ENCODE results near the gene TMPRSS12.
"Not testable (repeated sequence)": the region's sequence is repeated elsewhere in the genome, so short reads cannot be mapped to it uniquely, and the experiment has no call there.

The TMPRSS12 gene

DNA sequence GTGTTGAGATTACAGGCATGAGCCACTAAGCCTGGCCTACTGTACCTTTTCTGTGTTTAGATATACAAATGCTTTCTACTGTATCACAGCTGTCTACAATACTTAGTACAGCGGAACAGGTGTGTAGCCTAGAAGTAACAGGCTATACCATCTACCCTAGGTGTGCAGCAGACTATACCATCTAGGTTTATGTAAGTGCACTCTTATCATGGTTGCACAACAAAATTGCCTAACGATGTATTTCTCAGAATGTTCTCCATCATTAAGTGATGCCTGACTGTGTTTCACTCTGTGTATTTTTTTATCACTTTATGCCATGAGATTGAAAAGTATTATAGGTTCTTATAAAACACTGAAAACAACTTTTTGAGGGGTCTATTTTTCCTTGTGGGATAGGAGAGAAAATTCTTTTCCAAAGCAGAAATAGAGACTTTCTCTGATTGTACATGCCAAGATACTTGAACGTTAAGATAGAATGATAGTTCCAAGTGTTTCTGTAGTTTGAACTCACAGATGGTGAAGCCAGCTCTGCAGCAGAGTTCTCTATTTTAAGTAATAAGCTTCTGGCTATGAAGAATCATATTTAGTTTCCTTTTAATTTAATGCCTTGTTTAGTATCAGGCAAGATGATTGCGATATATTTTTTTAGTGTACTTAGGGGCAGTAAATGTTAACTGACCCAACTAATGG lies 17.0 kb downstream of the TMPRSS12 start:
- DNase-seq: no peak

DNA sequence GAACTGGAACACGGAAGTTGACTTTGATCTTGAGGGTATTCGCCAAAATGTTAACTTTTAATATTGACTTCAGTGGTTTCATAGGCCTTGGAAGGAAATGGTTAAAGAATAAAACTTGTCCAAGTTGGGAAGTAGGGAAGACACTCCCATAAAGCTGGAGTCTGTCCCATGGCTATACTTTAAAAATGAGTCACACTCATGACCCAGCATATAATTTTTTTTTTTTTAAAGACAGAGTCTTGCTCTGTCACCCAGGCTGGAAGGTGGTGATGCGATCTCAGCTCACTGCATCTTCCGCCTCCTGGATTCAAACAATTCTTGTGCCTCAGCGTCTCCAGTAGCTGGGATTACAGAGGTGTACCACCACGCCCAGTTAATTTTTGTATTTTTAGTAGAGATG lies 19.6 kb downstream of the TMPRSS12 start:
- no peak for DNase-seq

DNA sequence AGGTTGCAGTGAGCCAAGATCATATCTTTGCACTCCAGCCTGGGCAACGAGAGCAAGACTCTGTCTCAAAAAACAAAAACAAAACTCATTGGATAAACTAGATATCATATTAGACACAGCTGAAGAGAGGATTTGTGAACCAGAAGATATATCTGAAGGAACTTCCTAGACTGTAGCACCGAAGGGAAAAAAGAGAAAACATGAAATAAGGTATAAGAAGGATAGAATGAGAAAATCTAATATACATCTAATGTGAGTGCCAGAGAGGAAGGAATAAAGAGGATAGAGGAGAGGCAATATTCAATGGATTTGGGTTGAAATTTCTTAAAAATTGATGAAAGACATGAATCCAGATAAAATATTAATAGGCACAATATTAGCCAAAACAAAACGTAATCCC lies 22.5 kb downstream of the TMPRSS12 start:
- DNase-seq: no peak

DNA sequence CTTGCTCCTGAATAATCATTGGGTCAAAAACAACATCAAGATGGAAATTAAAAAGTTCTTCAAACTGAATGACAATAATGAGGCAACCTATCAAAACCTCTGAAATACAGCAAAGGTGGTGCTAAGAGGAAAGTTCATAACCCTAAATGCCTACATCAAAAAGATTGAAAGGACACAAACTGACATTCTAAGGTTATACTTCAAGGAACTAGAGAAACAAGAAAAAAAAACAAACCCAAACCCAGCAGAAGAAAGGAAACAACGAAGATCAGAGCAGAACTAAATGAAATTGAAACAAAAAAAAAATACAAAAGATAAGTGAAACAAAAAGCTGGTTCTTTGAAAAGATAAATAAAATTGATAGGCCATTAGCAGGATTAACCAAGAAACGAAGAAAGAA lies 26.2 kb downstream of the TMPRSS12 start:
- DNase-seq: not testable (repeated sequence)

DNA sequence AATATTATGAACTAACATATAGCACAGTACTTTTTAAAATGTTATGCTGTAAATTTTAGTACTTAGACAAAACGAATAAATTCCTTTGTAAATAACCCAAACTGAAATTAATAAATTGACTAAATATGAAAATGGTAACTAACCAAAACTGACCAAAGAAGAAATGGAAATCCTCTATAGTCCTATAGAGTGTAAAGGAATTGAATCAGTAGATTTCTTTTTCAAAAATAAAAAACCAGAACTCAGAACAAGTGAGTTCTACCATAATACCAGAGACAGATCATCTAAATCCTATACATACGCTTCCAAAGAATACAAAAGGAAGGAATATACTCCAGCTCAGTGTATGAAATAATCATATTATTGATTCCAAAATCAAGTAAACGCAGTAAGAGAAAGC lies 39.8 kb downstream of the TMPRSS12 start:
- DNase-seq: no peak

DNA sequence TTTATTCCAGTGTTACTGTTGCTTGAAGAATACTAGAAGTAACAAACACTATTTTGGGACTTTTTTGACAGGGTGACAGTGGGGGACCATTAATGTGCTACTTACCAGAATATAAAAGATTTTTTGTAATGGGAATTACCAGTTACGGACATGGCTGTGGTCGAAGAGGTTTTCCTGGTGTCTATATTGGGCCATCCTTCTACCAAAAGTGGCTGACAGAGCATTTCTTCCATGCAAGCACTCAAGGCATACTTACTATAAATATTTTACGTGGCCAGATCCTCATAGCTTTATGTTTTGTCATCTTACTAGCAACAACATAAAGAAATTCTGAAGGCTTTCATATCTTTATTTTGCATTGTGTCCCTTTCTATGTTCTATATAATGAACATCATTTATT lies 44.5 kb downstream of the TMPRSS12 start:
- DNase-seq: no peak

DNA sequence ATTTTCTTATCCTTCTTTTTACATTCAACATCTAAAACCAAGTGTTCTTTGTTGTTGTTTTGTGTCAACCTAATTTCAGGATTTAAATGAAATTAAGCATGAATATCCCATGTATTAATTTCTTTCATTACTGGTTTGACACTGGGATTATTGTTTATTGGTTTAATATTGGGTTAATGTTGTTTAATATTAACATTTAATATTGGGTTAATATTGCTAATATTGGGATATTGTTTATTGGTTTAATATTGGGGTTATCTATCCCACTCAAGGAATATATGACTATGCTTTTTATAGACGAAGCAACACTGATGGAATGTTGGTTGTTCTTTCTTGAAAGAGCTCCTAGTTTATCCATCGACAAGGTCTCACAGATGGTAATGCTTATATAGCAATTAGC lies 45.9 kb downstream of the TMPRSS12 start:
- no peak for DNase-seq

DNA sequence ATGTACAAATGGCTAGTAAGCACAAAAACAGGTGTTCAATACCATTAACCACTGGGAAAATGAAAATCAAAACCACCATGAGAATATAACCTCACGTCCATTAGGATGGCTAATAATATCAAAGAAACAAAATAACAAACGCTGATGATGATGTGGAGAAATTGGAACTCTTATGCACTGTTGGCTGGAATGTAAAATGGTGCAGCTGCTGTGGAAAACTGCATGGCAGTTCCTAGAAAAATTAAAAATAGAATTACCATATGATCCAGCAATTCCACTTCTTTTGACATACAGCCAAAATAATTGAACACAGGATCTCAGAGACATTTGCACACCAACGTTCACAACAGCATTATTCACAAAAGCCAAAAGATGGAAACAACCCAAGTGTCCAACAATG lies 51.5 kb downstream of the TMPRSS12 start:
- DNase-seq: no peak

DNA sequence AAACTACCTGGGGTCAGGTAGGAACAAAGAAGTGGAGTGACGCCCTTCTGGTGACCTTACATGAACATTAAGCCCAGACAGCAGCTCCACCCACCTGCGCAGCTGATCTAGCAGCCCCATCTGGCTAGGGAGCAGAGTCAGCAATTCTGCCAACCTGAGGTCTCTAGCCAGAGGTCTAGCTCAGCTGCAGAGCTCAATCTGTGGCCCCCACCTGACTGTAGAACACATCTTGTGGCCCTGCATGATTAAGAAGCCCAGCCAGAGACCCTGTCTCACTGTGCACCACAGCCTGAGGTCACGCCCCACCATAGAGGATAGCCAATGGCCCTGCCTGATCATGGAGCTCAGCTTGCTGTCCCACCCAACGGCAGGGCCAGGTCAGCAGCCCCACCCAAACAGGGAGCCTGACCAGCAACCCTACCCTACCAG lies 59.0 kb downstream of the TMPRSS12 start:
- no peak for DNase-seq

DNA sequence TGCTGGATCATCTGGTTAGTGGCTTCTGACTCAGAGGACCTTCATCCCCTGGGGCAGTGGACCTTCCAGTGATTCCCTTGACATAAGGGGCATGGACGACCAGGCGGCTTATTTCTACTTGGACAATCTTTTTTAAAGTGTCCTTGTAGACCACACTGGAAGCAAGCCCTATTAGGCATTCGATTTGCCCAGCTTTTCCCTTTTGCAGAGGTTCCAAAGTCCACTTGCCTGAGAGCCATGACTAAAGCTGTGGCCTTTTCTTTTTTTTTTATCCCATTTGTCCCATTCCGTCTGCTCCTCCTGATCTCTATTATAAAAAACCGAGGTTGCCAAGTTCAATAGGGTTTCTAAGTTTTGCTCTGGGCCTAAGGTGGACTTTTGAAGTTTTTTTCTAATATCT lies 65.8 kb downstream of the TMPRSS12 start:
- not testable (repeated sequence) for DNase-seq

DNA sequence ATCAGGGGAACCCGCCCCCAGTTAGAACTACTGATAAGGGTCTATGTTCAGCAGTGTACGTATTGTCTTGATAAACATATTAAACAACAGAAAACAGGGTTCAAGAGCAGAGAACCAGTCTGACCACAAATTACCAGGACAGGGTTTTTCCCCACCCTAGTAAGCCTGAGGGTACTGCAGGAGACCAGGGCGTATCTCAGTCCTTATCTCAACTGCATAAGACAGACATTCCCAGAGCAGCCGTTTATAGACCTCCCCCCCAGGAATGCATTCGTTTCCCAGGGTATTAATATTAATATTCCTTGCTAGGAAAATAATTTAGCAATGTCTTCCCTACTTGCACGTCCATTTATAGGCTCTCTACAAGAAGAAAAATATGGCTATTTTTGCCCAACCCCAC lies 69.6 kb downstream of the TMPRSS12 start:
- DNase-seq: not testable (repeated sequence)

DNA sequence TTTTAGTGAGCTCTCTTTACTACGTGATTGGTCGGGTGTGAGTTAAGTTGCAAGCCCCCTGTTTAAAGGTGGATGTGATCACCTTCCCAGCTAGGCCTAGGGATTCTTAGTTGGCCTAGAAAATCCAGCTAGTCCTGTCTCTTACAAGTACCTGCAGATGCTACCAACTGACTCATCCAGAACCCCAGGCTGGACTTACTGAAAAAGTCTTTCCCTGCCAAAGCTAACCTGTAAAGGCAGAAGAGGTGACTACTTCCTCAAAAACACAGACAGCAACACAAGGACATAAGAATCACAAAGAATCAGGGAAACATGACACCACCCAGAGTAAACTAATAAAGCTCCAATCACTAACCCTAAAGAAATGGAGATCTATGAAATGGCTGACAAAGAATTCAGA lies 70.5 kb downstream of the TMPRSS12 start:
- DNase-seq: no peak

DNA sequence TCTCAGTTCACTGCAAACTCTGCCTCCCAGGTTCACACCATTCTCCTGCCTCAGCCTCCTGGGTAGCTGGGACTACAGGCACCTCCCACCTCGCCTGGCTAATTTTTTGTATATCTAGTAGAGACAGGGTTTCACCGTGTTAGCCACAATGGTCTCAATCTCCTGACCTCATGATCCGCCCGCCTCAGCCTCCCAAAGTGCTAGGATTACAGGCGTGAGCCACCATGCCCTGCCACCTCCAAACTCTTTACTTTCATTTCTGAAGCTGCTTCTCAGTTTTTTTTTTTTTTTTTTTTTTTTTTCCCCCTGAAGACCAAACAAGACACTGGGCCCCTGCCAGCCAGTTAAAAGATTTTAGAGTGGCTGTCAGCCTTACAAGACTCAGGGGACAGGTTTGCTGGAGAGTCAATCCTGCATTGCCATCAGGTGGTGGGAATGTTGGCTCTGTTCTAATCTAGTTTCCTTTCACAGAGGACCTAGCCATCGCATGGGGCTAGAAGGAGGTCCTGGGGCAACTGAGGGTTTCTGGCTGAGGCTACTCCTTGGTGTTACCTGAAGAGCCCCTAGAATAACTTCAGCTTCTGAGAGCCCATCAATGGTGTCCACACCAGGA lies 72.3 kb downstream of the TMPRSS12 start:
- no peak for DNase-seq

DNA sequence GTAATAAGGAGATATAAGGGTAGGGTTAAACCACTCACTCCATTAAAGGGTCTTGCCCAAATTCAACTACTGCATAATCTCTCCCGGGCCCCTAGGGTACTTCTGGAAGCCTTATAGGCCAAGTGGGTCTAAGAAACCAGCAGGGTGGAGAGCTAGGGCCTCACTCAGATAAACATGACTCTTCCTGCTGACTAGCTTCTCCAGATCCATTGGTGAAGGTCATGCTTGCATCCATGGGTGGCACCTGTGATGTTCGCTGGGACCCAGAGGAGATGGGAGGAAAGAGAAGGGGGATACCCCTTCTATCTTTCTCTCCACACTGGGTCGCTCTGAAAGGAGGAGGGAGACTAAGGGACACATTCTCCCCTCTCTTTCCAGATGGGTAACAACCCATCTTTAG lies 73.6 kb downstream of the TMPRSS12 start:
- no peak for DNase-seq

DNA sequence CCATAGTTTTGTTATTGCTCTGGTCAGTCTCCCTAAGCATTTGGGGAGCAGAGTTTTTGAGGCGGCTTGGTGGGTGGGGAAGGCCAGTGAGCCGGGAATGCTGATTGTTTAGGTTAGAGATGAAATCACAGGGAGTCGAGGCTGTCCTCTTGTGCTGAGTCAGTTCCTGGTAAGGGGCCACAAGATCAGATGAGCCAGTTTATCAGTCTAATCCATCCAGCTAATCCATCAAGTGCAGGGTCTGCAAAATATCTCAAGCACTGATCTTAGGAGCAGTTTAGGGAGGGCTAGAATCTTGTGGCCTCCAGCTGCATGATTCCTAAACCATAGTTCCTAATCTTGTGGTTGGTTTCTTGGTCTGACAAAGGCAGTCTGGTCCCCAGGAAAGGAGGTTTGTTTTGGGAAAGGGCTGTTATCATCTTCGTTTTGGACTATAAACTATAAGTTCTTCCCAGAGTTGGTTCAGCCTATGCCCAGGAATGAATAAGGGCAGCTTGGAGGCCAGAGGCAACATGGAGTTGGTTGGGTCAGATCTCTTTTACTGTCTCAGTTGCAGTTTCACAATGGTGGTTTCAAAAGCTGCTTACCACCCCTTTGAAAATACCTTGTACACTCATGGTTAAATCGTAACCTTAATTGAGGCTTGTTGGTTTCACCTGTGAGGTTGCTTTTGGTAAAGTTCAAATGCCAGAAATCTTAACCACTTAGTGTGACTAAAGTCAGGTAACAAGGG lies 76.0 kb downstream of the TMPRSS12 start:
- no peak for DNase-seq

DNA sequence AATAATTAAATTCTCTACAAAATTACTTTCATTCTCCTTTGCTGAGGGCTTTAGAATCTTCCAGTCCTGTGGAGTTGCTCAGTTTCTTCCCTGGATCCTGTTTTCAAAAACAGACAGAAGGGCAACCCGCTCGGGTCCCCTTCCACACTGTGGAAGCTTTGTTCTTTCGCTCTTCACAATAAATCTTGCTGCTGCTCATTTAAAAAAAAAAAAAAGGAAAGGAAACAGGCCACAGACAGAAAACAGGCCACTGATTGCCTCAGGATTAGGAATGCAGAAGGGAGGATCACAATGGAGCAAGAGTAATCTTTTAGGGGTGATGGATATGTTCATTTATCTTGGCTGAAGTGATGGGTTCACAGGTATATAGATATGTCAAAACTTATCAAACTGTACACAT lies 80.1 kb downstream of the TMPRSS12 start:
- DNase-seq: no peak

DNA sequence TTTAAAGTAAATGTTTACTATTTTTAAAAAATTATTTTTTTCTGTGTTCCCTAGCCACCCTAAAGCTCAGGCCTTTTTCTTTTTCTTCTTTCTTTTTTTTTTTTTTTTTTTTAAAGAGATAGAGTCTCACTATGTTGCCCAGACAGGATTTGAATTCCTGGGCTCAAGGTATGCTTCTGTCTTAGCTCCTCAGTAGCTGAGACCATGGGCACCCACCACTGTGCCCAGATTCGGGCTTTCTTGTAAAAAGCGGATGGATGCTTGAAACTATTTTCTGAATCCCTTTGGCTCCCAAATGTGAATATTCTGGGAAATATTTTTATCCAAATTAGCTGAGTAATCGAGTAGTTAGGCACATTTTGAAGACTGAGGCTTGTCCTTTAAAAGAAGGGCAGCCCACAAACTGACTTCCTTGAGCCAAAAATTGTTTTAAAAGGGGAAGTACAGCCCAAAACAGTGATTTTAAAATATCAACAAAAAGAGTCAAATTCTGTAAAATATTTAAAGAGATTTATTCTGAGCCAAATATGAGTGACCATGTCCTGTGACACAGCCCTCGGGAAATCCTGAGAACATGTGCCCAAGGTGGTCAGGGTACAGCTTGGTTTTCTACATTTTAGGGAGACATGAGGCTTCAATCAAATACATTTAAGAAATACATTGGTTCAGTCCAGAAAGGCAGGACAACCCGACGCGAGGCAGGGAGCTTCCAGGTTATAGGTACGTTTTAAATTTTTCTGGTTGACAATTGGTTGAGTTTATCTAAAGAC lies 80.8 kb downstream of the TMPRSS12 start:
- DNase-seq: no peak

DNA sequence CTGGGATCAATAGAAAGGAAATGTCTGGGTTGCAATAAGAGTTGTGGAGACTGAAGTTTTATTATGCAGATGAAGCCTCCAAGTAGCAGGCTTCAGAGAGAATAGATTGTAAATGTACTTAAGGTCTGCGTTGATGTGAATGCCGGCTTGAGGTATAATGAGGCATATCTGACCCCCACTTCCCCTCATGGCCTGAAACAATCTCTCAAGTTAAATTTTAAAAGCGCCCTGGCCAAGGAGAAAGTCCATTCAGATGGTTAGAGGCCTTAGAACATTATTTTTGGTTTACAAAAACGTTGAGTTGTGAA lies 81.4 kb downstream of the TMPRSS12 start:
- no peak for DNase-seq

DNA sequence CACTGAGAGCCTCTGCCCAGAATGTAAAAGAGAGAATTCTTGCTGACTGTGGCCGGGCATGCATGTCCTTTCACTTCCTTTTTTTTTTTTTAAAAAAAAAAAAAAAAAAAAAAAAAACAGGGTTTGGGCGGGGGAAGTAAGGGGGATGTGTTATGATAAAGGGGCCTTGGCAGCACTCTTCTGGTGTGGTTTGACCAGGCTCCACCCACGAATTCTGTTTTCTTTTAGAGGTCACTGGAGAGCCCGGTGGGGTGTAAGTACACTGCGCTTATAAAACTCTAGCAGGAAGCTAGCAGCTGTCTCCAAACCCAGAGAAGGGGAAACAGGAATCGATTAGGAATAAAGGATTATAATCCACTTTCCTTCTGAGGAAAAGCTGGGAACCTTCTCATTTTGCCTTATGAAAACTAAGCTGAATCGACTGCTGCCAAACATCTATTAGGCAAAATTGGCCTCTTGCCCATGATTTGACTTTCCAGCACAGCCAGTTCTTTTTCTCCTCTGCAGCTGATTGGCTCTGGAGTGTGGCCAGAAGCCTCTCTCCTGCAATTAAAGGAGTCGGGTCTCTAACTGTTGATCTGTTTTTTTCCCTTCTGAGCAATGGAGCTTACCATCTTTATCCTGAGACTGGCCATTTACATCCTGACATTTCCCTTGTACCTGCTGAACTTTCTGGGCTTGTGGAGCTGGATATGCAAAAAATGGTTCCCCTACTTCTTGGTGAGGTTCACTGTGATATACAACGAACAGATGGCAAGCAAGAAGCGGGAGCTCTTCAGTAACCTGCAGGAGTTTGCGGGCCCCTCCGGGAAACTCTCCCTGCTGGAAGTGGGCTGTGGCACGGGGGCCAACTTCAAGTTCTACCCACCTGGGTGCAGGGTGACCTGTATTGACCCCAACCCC lies 82.0 kb downstream of the TMPRSS12 start:
- DNase-seq: no peak

DNA sequence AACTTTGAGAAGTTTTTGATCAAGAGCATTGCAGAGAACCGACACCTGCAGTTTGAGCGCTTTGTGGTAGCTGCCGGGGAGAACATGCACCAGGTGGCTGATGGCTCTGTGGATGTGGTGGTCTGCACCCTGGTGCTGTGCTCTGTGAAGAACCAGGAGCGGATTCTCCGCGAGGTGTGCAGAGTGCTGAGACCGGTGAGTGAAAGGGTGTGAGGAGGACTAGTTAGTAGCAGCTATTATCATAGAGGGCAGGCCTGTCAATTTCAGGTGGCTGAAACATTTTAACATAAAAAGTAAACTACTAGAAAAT lies 82.6 kb downstream of the TMPRSS12 start:
- no peak for DNase-seq

DNA sequence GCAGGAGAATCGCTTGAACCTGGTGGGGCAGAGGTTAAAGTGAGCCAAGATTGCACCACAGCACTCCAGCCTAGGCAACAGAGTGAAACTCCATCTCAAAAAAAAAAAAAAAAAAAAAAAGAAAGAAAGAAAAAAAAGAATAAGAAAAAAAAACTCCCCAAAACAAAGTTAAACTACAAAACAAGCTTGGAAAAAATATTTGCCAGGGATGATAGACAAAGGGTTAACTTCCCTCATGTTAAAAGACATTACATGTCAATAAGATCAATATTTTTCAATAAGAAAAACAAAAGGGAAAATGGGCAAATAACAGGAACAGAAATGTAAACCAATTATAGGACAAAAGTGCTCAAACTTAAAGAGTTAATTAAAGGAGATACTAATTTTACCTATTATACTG lies 83.2 kb downstream of the TMPRSS12 start:
- no peak for DNase-seq

DNA sequence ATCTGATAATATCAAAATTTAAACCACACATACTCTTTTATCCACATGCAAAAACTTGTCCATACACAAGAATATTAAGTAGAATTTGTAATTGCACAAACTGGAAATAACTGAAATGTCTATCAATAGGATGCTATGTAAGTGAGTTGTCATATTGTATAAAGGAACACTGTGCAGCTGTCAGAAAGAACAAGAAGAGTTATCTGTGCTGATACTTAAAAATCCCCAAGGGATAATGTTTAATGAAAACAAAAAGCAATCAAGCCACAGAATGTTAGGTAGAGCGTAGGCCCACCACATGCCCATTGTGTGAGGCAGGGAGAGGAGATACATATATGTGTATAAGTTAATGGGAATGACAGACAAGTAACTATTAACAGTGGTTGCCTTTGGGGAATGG lies 83.7 kb downstream of the TMPRSS12 start:
- no peak for DNase-seq

DNA sequence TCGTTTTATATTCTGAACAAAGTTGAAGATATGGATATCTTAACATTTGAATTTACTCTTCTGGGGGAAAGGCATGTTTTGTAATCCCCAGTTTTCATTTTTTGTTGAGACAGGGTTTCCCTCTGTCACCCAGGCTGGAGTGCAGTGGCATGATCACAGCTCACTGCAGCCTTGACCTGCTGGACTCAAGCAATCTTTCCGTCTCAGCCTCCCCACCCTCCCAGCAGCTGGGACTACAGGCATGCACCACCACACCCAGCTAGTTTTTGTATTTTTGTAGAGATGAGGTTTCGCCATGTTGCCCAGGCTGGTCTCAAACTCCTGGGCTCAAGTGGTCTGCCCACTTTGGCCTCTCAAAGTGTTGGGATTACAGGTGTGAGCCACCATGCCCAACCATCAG lies 84.2 kb downstream of the TMPRSS12 start:
- not testable (repeated sequence) for DNase-seq
